HepG2 (cell line): ENCODE data around the gene EREG. TPM values are rescaled to one million over a fixed set of nuclear protein-coding genes. Genes with fewer than 3 reads are reported as not detected.

Experiments
- ATAC-seq: fragments of 200-7000 bp; cut with Tn5 transposase; 3 replicates; pipeline ENCODE4 v1.9.1; 2020; ENCODE audit warnings: mild to moderate bottlenecking, moderate library complexity
- BruUV-seq: library from RNA; stranded (reverse); fragments of 400-500 nt; replicated peaks from 2 replicates; lab custom pipeline; 2021; lab: Mats Ljungman, UMichigan
- CTCF ChIA-PET: fragments of 300-600 bp; formaldehyde crosslinking; extraction: SDS; loops from one replicate; lab custom pipeline; 2021; ENCODE audit warnings: low total read pairs, inconsistent platforms, low intra/inter-chr PET ratio; lab: Yijun Ruan, JAX
- POLR2A ChIA-PET: fragments of 350-600 bp; sonication (Branson Sonifier 250); formaldehyde crosslinking; loops from one replicate; lab custom pipeline; 2020; ENCODE audit warnings: antibody characterized with exemption, inconsistent platforms; lab: Yijun Ruan, JAX
- DNase-seq: peaks from one replicate; pipeline ENCODE4 v3.0.0-alpha.2; 2015; ENCODE audit warnings: low spot score
- FAIRE-seq: peaks from 3 replicates; lab custom pipeline; 2011; peaks lifted over from hg19 to GRCh38; lab: Jason Lieb, UNC
- H2AFZ ChIP-seq: one replicate; pipeline ENCODE4 v1.6.1; 2011; ENCODE audit warnings: low read length, inconsistent platforms
- H3K27ac ChIP-seq: fragments of 300-600 bp; 3 replicates; pipeline ENCODE4 v1.8.0; 2011; ENCODE audit warnings: mixed run types, mild to moderate bottlenecking, mixed read lengths, low read length, inconsistent platforms; ENCODE audit not compliant: insufficient read depth; ENCODE audit errors: extremely low read length
- H3K27me3 ChIP-seq, 2 experiments: fragments of 200-600 bp in 1 of 2; 2 replicates in 1 of 2; 3 replicates in 1 of 2; pipeline versions ENCODE4 v1.6.0 to v1.8.0; 2011; ENCODE audit warnings: low read length in 2 of 2, mild to moderate bottlenecking in 2 of 2, moderate library complexity in 2 of 2, inconsistent platforms in 1 of 2; ENCODE audit not compliant: insufficient read depth in 2 of 2, control insufficient read depth in 1 of 2
- H3K36me3 ChIP-seq, 2 experiments: fragments of 200-600 bp in 1 of 2; replicated peaks in 1 of 2; 2 replicates in 1 of 2; 3 replicates in 1 of 2; pipeline versions ENCODE4 v1.5.1 to v1.8.0; 2011; ENCODE audit warnings: low read length in 2 of 2, inconsistent platforms in 1 of 2; ENCODE audit not compliant: insufficient read depth in 2 of 2, control insufficient read depth in 1 of 2
- H3K4me1 ChIP-seq: 2 replicates; pipeline ENCODE4 v1.5.1; 2012; ENCODE audit warnings: low read length, inconsistent platforms; ENCODE audit not compliant: insufficient read depth
- H3K4me2 ChIP-seq: 2 replicates; pipeline ENCODE4 v1.6.0; 2011; ENCODE audit warnings: low read depth, low read length, inconsistent platforms
- H3K4me3 ChIP-seq, 3 experiments: fragments of 200-600 bp in 1 of 3; sonication (generic), shearing (Covaris generic) in 1 of 3; replicated peaks in 1 of 3; 2 replicates each; pipeline ENCODE4 v1.5.1; 2011 to 2016; ENCODE audit warnings: low read length in 3 of 3, inconsistent platforms in 2 of 3, low read depth in 2 of 3, mild to moderate bottlenecking in 2 of 3, control low read depth in 1 of 3, mixed read lengths in 1 of 3; ENCODE audit not compliant: insufficient read depth in 1 of 3
- H3K79me2 ChIP-seq: one replicate; pipeline ENCODE4 v1.6.1; 2011; ENCODE audit warnings: low read length, inconsistent platforms; ENCODE audit not compliant: insufficient read depth
- H3K9ac ChIP-seq: 2 replicates; pipeline ENCODE4 v1.6.0; 2011; ENCODE audit warnings: mild to moderate bottlenecking, low read depth, low read length, inconsistent platforms; ENCODE audit not compliant: insufficient read depth
- H3K9me3 ChIP-seq: 2 replicates; pipeline ENCODE4 v1.5.1; 2012; ENCODE audit warnings: mild to moderate bottlenecking, low read length
- H4K20me1 ChIP-seq: 2 replicates; pipeline ENCODE4 v1.6.0; 2011; ENCODE audit warnings: inconsistent platforms, mild to moderate bottlenecking, low read length, moderate library complexity; ENCODE audit not compliant: insufficient read depth
- ATF5 ChIP-seq: sonication (generic); formaldehyde crosslinking; IDR thresholded peaks from 2 replicates; pipeline ENCODE4 v1.4.0; 2020; ENCODE audit warnings: mild to moderate bottlenecking, low read depth, missing genetic modification reagents
- E2F1 ChIP-seq: sonication (generic); formaldehyde crosslinking; IDR thresholded peaks from 2 replicates; pipeline ENCODE4 v1.5.0; 2020; ENCODE audit warnings: missing genetic modification reagents
- EP300 ChIP-seq, 3 experiments: sonication (generic) in 1 of 3; formaldehyde crosslinking in 1 of 3; IDR thresholded peaks; 2 replicates each; pipeline versions ENCODE4 v1.5.1 to v1.6.1; 2011 to 2020; ENCODE audit warnings: low read depth in 2 of 3, low read length in 2 of 3, borderline replicate concordance in 1 of 3, improper control_type of control experiment in 1 of 3, mild to moderate bottlenecking in 1 of 3, missing genetic modification reagents in 1 of 3, moderate library complexity in 1 of 3
- FOXK2 ChIP-seq: fragments of 450-650 bp; IDR thresholded peaks from 2 replicates; pipeline ENCODE4 v1.6.1; 2016
- NCOR1 ChIP-seq: fragments of 200-600 bp; sonication (generic); IDR thresholded peaks from 2 replicates; pipeline ENCODE4 v1.7.0; 2017; ENCODE audit warnings: antibody characterized with exemption, low read length, borderline replicate concordance
- NFYB ChIP-seq: sonication (generic); formaldehyde crosslinking; IDR thresholded peaks from 2 replicates; pipeline ENCODE4 v1.4.0; 2020; ENCODE audit warnings: missing genetic modification reagents
- PCBP1 ChIP-seq: fragments of 200-400 bp; formaldehyde crosslinking; IDR thresholded peaks from 2 replicates; pipeline ENCODE4 v1.6.1; 2017; ENCODE audit warnings: mild to moderate bottlenecking, low read depth, low read length, borderline replicate concordance
- RBAK ChIP-seq: sonication (generic); formaldehyde crosslinking; IDR thresholded peaks from 2 replicates; pipeline ENCODE4 v1.5.1; 2020; ENCODE audit warnings: mild to moderate bottlenecking, missing genetic modification reagents
- TAF15 ChIP-seq: fragments of 200-400 bp; formaldehyde crosslinking; IDR thresholded peaks from one replicate; pipeline ENCODE4 v1.6.1; 2018; ENCODE audit warnings: mild to moderate bottlenecking, low read depth, low read length; ENCODE audit not compliant: poor library complexity, severe bottlenecking
- TERF1 ChIP-seq: sonication (generic); formaldehyde crosslinking; IDR thresholded peaks from 2 replicates; pipeline ENCODE4 v1.8.0; 2022; ENCODE audit warnings: mild to moderate bottlenecking, missing genetic modification reagents, moderate library complexity
- ZBTB1 ChIP-seq: sonication (generic); formaldehyde crosslinking; IDR thresholded peaks from 2 replicates; pipeline ENCODE4 v1.4.0; 2020; ENCODE audit warnings: missing genetic modification reagents, borderline replicate concordance
- ZBTB42 ChIP-seq: sonication (generic); formaldehyde crosslinking; IDR thresholded peaks from 2 replicates; pipeline ENCODE4 v1.5.0; 2020; ENCODE audit warnings: mild to moderate bottlenecking, missing genetic modification reagents
- ZFP36L2 ChIP-seq: sonication (generic); formaldehyde crosslinking; IDR thresholded peaks from 2 replicates; pipeline ENCODE4 v1.4.0; 2020; ENCODE audit warnings: missing genetic modification reagents
- ZNF251 ChIP-seq: sonication (generic); formaldehyde crosslinking; IDR thresholded peaks from 2 replicates; pipeline ENCODE4 v1.9.0; 2021; ENCODE audit warnings: mild to moderate bottlenecking, missing genetic modification reagents
- WGBS: methylation state at CpG from one replicate; pipeline ENCODE4 v1.1.6; 2017; ENCODE audit warnings: low lambda C conversion rate; 5-methylcytosine and 5-hydroxymethylcytosine counted together
- in situ Hi-C: cut with HindIII; loops from 2 replicates; pipeline ENCODE4 v1.10.0; 2017; ENCODE audit warnings: low pct_unique_long_range_greater_than_20kb; ENCODE audit not compliant: extremely low pct_ligation_motif_present
- intact Hi-C: fragments of 100-400 bp; cut with micrococcal nuclease; formaldehyde crosslinking; loops from one replicate; pipeline ENCODE4 v1.10.0; 2022; ENCODE audit not compliant: unreplicated experiment
- polyA plus RNA-seq, 8 experiments: library from polyadenylated mRNA; depleted of rRNA in 3 of 8; stranded (reverse) in 7 of 8; unstranded in 1 of 8; fragments of >200 nt; fragmentation: Illumina TruSeq in 4 of 8; extraction: Trizol in 4 of 8; gene quantifications; 2 replicates each; pipeline versions ENCODE4 v1.2.1 to v1.2.3, GENCODE V29; 2011 to 2016; ENCODE audit warnings: low read depth in 4 of 8, missing spikeins in 1 of 8, mixed read lengths in 1 of 8; ENCODE audit not compliant: insufficient read depth in 1 of 8
- total RNA-seq, 5 experiments: library from RNA; depleted of rRNA; stranded (reverse); fragments of >200 nt; fragmentation: Illumina TruSeq; extraction: Trizol; gene quantifications; 2 replicates each; pipeline ENCODE4 v1.2.3, GENCODE V29; 2016; ENCODE audit warnings: low read depth in 1 of 5

The EREG gene
- total and polyA plus RNA-seq, 2 of the 13 experiments (the other 11 are each of a cell fraction or from before 2014, with no cell fraction given) = 0.11 to 0.13 TPM

DNA sequence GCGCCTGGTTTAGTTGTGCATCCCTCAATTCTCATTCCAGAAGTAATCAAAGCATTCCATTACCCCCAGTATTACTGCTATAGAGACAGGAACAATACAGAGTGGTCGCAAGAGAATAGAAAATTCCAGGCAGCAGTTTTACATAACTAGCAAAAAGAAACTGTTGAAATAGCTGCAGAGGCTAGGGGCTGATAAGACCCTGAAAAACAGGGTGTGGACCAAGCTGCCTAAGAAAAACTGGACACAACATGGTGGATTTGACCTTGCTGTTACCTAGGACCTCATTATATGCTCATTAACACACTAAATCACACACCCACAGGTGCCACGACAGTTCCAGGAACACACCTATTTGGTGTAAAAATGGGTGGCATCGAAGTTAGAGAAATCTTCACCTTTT, 41.3 kb upstream of the EREG start:
- no peaks in the 10 kb centered on the region for H3K79me2 ChIP-seq
- no peaks in the 10 kb centered on the region for H3K9me3 ChIP-seq
- DNase-seq (no peak), FAIRE-seq (no peak), ATAC-seq (no peak)
- 54% methylated on average over 4 of the region's 4 CpGs for WGBS
- H3K4me2 ChIP-seq = no peak overlapping the region
- BruUV-seq = no TSS peak
- no peak overlapping the region for H3K9ac ChIP-seq
- H3K27ac ChIP-seq = no peak overlapping the region
- no peak for TF ChIP-seq ATF5
- TF ChIP-seq NFYB (CRISPR knock-in tag) = no peak
- TF ChIP-seq ZBTB42 (CRISPR knock-in tag) = no peak
- TF ChIP-seq E2F1 (CRISPR knock-in tag) = no peak
- no peak for TF ChIP-seq EP300 (IDR thresholded peaks at IDR 0.05; ENCODE audit: low read depth in 2 of 2, low read length in 2 of 2)
- TF ChIP-seq EP300 (CRISPR knock-in tag; IDR thresholded peaks at IDR 0.05; ENCODE audit: borderline replicate concordance) = no peak
- TF ChIP-seq TAF15 = no peak
- no peak for TF ChIP-seq FOXK2
- TF ChIP-seq RBAK (CRISPR knock-in tag) = no peak
- TF ChIP-seq NCOR1 = no peak
- no peak for TF ChIP-seq ZNF251 (CRISPR knock-in tag)
- no peak for TF ChIP-seq TERF1 (CRISPR knock-in tag)
- no peak for TF ChIP-seq ZFP36L2 (CRISPR knock-in tag)
- TF ChIP-seq PCBP1 = no peak
- no peak for TF ChIP-seq ZBTB1 (CRISPR knock-in tag)
- no peaks in the 10 kb centered on the region for H3K36me3 ChIP-seq
- POLR2A ChIA-PET = no interaction called here
- intact Hi-C loops = no loop called here
- H3K4me1 ChIP-seq = no peaks in the 10 kb centered on the region
- no peaks in the 10 kb centered on the region for H4K20me1 ChIP-seq
- CTCF ChIA-PET = no interaction called here
- no peaks in the 10 kb centered on the region; a peak in 1 of 5 replicates for H3K27me3 ChIP-seq
- no peak overlapping the region for H3K4me3 ChIP-seq
- in situ Hi-C loops = loop anchor here (5.0 kb wide), 1 partner anchor 349 kb away; no protein-coding TSS in a partner anchor
- no peak overlapping the region for H2AFZ ChIP-seq
